Esophagus muscularis mucosa (tissue), 4 donors: ENCODE data around the gene EIF2B1.

Experiments
- EP300 ChIP-seq: sonication (generic); formaldehyde crosslinking; IDR thresholded peaks from one replicate; pipeline ENCODE4 v1.6.1; 2017; ENCODE audit warnings: antibody characterized with exemption
- POLR2A ChIP-seq: fragments of 450-650 bp; IDR thresholded peaks from one replicate; pipeline ENCODE4 v1.6.1; 2017; ENCODE audit warnings: antibody characterized with exemption, moderate library complexity, mild to moderate bottlenecking, low read depth
- POLR2AphosphoS5 ChIP-seq, 2 donors: sonication (generic); formaldehyde crosslinking; IDR thresholded peaks; one replicate each; pipeline ENCODE4 v1.6.1; 2017; ENCODE audit warnings: antibody characterized with exemption in 2 of 2
- TF ChIP-seq, protein P1 (sequence below), 3 experiments: fragments of 200-600 bp in 2 of 3; fragments of 450-650 bp in 1 of 3; sonication (generic) in 2 of 3; IDR thresholded peaks; one replicate each; pipeline ENCODE4 v1.5.1; 2017 to 2019; ENCODE audit warnings: antibody characterized with exemption in 3 of 3, mild to moderate bottlenecking in 2 of 3, moderate library complexity in 1 of 3

DNA sequence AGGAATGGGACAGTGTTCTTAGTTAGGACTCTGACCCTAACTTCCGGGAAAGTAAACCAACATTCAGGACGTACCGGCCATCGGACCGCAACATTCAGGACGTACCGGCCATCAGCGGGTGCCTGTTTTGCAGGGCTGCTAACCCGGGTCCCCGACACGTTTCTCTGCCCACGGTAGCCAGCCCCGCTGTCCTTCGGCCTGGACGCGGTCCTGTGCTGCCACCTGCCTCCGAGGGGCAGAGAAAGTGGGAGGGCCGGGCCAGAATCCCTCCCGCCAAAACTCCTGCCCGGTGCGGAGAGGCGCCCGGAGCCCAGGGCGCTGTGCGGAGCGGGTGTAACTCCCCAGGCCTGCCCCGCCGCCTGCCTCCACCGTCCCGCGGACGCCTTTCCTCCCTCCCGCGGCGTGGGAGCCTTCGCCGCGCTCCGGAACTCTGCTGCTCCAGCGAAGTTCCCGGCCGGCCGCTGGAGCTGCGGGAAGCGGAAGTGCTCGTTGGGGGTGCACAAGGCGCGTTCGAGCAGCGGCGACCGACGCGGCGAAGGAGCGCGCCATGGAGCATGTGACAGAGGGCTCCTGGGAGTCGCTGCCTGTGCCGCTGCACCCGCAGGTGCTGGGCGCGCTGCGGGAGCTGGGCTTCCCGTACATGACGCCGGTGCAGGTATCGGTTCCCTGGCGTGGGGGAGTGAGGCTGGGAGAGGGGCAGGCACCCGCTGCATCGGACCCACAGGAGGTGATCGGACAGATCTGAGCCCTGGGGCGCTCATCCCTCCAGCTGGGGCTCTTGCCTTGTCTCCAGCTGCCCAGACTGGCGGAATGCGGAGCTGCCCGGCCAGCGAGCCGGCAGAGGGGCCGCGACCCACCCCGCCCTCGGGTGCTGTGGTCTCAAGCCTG, 31.6 kb downstream of the EIF2B1 start, which contains the start of gene DDX55:
- no peak for TF ChIP-seq POLR2A
- TF ChIP-seq, protein P1, sequence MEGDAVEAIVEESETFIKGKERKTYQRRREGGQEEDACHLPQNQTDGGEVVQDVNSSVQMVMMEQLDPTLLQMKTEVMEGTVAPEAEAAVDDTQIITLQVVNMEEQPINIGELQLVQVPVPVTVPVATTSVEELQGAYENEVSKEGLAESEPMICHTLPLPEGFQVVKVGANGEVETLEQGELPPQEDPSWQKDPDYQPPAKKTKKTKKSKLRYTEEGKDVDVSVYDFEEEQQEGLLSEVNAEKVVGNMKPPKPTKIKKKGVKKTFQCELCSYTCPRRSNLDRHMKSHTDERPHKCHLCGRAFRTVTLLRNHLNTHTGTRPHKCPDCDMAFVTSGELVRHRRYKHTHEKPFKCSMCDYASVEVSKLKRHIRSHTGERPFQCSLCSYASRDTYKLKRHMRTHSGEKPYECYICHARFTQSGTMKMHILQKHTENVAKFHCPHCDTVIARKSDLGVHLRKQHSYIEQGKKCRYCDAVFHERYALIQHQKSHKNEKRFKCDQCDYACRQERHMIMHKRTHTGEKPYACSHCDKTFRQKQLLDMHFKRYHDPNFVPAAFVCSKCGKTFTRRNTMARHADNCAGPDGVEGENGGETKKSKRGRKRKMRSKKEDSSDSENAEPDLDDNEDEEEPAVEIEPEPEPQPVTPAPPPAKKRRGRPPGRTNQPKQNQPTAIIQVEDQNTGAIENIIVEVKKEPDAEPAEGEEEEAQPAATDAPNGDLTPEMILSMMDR (IDR thresholded peaks at IDR 0.05), result peak; percentile 48 to 70 (median 58)
- TF ChIP-seq POLR2AphosphoS5 (IDR thresholded peaks at IDR 0.05), result peak; percentile 88 to 94
- no peak for TF ChIP-seq EP300
